Mesothelial cell of epicardium (in vitro differentiated cells): ENCODE measurements around the gene LRRIQ1. TPM values are rescaled to one million over a fixed set of nuclear protein-coding genes. Genes with fewer than 3 reads are reported as not detected.
"Not testable (repeated sequence)": the region's sequence is repeated elsewhere in the genome, so short reads cannot be mapped to it uniquely, and the experiment has no call there.

ENCODE experiments used
- DNase-seq, 2 experiments: peaks; one replicate each; pipeline ENCODE4 v3.0.0; 2021; ENCODE audit warnings: low spot score in 2 of 2; ENCODE audit not compliant: unreplicated experiment in 2 of 2
- H3K27ac Mint-ChIP-seq: 2 replicates; pipeline ENCODE4 v1.8.0; 2021; ENCODE audit warnings: mixed read lengths
- H3K27me3 Mint-ChIP-seq: 2 replicates; pipeline ENCODE4 v1.8.0; 2021; ENCODE audit warnings: low read depth, mixed read lengths
- H3K36me3 Mint-ChIP-seq: 2 replicates; pipeline ENCODE4 v1.8.0; 2021; ENCODE audit warnings: mixed read lengths
- H3K4me1 Mint-ChIP-seq: 2 replicates; pipeline ENCODE4 v1.8.0; 2021; ENCODE audit warnings: mixed read lengths
- H3K4me3 Mint-ChIP-seq: 2 replicates; pipeline ENCODE4 v1.8.0; 2021; ENCODE audit warnings: mild to moderate bottlenecking, moderate library complexity, mixed read lengths
- H3K9me3 Mint-ChIP-seq: 2 replicates; pipeline ENCODE4 v1.8.0; 2021; ENCODE audit warnings: mixed read lengths
- CTCF ChIP-seq: fragments of 200-600 bp; sonication (generic); IDR thresholded peaks from one replicate; pipeline ENCODE4 v1.5.0; 2021; ENCODE audit warnings: antibody characterized with exemption; ENCODE audit not compliant: unreplicated experiment
- total RNA-seq: library from RNA; stranded (reverse); gene quantifications from 3 replicates; pipeline ENCODE4 v1.2.1, GENCODE V29; 2021

LRRIQ1 gene
- total RNA-seq, 1 donor from 2014 or later: 3.8 TPM

DNA sequence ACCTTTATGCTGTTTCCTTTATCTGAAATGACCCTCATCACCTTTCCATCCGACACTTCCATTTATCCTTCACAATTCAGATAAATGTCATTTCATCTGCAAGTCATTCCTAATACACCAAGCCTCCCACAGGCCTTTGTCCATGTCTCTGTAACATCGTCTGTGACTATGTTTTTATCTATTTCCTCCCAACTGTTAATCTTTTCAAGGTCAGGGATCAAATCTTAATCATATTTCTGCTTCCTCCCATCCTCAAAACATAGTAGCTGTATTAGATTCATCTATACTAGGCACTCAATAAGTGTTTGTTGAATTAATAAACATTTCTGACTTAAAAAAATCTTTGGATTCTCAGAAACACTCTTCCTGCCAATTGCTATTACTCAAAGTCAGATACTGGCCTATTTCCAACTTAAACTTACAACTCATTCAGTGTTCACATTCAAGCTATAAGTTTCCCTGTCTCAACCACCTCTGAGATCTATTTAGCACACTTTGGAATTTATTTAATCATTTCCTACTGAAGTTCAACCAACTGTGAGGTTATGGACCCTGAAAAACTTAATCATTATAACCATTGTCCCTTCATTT, 143.6 kb downstream of the LRRIQ1 start:
- no peak for TF ChIP-seq CTCF
- Mint-ChIP-seq H3K27ac (no peak overlapping the region), H3K4me1 (peaks cover 7% of the 10 kb centered on the region), H3K36me3 (peaks cover 3% of the 10 kb centered on the region), H3K27me3 (no peaks in the 10 kb centered on the region), H3K9me3 (peaks cover 7% of the 10 kb centered on the region), H3K4me3 (no peak overlapping the region)
- DNase-seq: no peak

GRCh38 chr12:85182699-85183098, 146.5 kb downstream of the LRRIQ1 start:
- peaks cover 7% of the 10 kb centered on the region for H3K4me1 Mint-ChIP-seq
- TF ChIP-seq CTCF: no peak
- no peaks in the 10 kb centered on the region for H3K36me3 Mint-ChIP-seq
- no peak overlapping the region for H3K4me3 Mint-ChIP-seq
- no peak for DNase-seq
- no peak overlapping the region for H3K27ac Mint-ChIP-seq
- no peaks in the 10 kb centered on the region for H3K27me3 Mint-ChIP-seq
- peaks cover 4% of the 10 kb centered on the region for H3K9me3 Mint-ChIP-seq

GRCh38 chr12:85183855-85184254, 147.7 kb downstream of the LRRIQ1 start:
- H3K27me3 Mint-ChIP-seq: no peaks in the 10 kb centered on the region
- H3K4me3 Mint-ChIP-seq: no peak overlapping the region
- H3K9me3 Mint-ChIP-seq: peaks cover 4% of the 10 kb centered on the region
- DNase-seq: no peak
- peaks cover 9% of the 10 kb centered on the region for H3K4me1 Mint-ChIP-seq
- no peak overlapping the region for H3K27ac Mint-ChIP-seq
- TF ChIP-seq CTCF: no peak
- H3K36me3 Mint-ChIP-seq: no peaks in the 10 kb centered on the region

DNA sequence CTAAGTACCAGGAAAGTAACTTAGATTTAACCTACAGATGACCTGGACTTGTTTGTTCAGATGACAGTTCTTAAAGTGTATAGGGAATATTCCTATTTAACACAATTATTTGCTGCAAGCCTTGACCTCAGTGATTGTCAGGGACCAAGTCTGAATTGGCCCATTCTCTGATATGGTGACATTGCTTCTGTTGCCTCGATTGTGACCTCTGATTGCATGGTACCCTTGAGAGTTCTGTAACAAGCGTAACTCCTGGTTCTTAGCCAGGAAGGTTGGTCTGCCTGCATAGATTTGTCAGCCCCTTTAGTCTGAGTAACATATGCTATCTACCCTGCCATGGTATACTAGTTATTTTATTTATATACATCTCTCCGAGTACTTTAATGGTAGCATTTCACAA, 150.1 kb downstream of the LRRIQ1 start:
- TF ChIP-seq CTCF: no peak
- Mint-ChIP-seq H3K9me3 (peaks cover 7% of the 10 kb centered on the region), H3K4me1 (peaks cover 9% of the 10 kb centered on the region), H3K27ac (no peak overlapping the region), H3K27me3 (no peaks in the 10 kb centered on the region), H3K4me3 (no peak overlapping the region), H3K36me3 (no peaks in the 10 kb centered on the region)
- no peak for DNase-seq

GRCh38 chr12:85188619-85189018, 152.5 kb downstream of the LRRIQ1 start:
- no peak for TF ChIP-seq CTCF
- peaks cover 6% of the 10 kb centered on the region for H3K9me3 Mint-ChIP-seq
- H3K36me3 Mint-ChIP-seq: no peaks in the 10 kb centered on the region
- DNase-seq: no peak
- H3K4me1 Mint-ChIP-seq: peaks cover 3% of the 10 kb centered on the region
- no peak overlapping the region for H3K27ac Mint-ChIP-seq
- no peaks in the 10 kb centered on the region for H3K27me3 Mint-ChIP-seq
- H3K4me3 Mint-ChIP-seq: no peak overlapping the region

- Mint-ChIP-seq H3K4me1 (peaks cover 3% of the 10 kb centered on the region), H3K27ac (no peak overlapping the region), H3K36me3 (no peaks in the 10 kb centered on the region), H3K9me3 (peaks cover 6% of the 10 kb centered on the region), H3K27me3 (no peaks in the 10 kb centered on the region), H3K4me3 (no peak overlapping the region)
- TF ChIP-seq CTCF: no peak
- no peak for DNase-seq
Observed at GRCh38 chr12:85190728-85191127, 154.6 kb downstream of the LRRIQ1 start.

- not testable (repeated sequence) for H3K36me3 Mint-ChIP-seq, H3K4me1 Mint-ChIP-seq, H3K4me3 Mint-ChIP-seq, H3K27me3 Mint-ChIP-seq, H3K27ac Mint-ChIP-seq, DNase-seq
- H3K9me3 Mint-ChIP-seq: peaks cover 45% of the 10 kb centered on the region
Observed at GRCh38 chr12:85203809-85204208, 167.7 kb downstream of the LRRIQ1 start.
